Rectal smooth muscle tissue (tissue), 1 donor: ENCODE data around the gene KLHL17.

Source experiments
- H3K27ac ChIP-seq: one replicate; pipeline ENCODE4 v1.7.0; 2013; ENCODE audit warnings: low read depth, low read length, inconsistent platforms
- H3K27me3 ChIP-seq: one replicate; pipeline ENCODE4 v1.7.0; 2013; ENCODE audit warnings: low read length; ENCODE audit not compliant: control insufficient read depth, insufficient read depth
- H3K36me3 ChIP-seq: one replicate; pipeline ENCODE4 v1.7.0; 2013; ENCODE audit warnings: low read length; ENCODE audit not compliant: control insufficient read depth, insufficient read depth
- H3K4me1 ChIP-seq: one replicate; pipeline ENCODE4 v1.7.0; 2013; ENCODE audit warnings: low read length; ENCODE audit not compliant: control insufficient read depth, insufficient read depth
- H3K4me3 ChIP-seq: one replicate; pipeline ENCODE4 v1.7.0; 2013; ENCODE audit warnings: low read length
- H3K9ac ChIP-seq: one replicate; pipeline ENCODE4 v1.7.0; 2013; ENCODE audit warnings: low read length

The KLHL17 gene

GRCh38 chr1:917466-918091 is 42.8 kb upstream of the KLHL17 start:
- Histone ChIP-seq H3K9ac (no peak overlapping the region), H3K36me3 (no peaks in the 10 kb centered on the region), H3K27me3 (peaks cover 38% of the 10 kb centered on the region), H3K27ac (no peak overlapping the region), H3K4me3 (no peak overlapping the region), H3K4me1 (peaks cover 11% of the 10 kb centered on the region)

DNA sequence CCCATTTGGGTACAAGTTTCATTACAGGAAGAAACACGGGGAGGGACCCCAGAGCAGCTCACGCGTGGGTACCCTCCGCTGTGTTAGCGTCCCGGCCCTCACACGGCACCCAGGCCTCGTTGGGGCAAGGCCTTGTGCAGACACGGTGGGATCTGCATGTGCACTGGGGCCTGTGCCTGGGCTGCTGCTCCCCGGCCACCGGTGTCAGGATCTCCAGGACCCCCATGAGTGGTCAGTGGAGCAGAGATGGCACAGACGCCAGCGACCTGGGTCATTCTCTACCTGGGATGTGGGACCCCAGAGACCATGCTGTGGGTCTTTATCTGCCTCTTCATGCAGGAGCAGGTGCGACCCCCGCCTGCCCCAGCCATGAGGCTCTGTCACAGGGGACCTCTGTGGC is 42.0 kb upstream of the KLHL17 start:
- H3K4me1 ChIP-seq = peaks cover 11% of the 10 kb centered on the region
- peaks cover 45% of the 10 kb centered on the region for H3K27me3 ChIP-seq
- H3K36me3 ChIP-seq = no peaks in the 10 kb centered on the region
- H3K4me3 ChIP-seq = no peak overlapping the region
- no peak overlapping the region for H3K27ac ChIP-seq
- no peak overlapping the region for H3K9ac ChIP-seq

DNA sequence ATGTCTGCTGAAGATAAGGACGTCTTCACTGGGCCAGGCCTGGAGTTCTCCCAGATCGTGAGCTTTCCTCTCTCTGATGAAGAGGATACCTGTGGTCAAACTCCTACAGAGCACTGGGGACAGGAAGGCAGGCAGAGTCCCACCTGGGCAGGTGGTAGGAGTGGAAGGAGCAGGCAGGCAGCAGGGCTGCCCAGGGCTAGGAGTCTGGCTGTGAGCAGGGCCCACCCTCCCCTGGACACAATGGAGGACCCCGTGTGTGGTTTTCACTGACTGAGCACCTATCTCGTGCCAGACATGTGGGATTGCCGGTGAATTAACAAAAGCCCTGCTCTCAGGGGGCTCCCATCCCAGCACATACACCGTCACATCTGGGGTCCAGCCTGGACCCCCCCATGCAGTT is 41.5 kb upstream of the KLHL17 start:
- Histone ChIP-seq H3K9ac (no peak overlapping the region), H3K36me3 (no peaks in the 10 kb centered on the region), H3K27me3 (peaks cover 46% of the 10 kb centered on the region), H3K27ac (no peak overlapping the region), H3K4me3 (no peak overlapping the region), H3K4me1 (peaks cover 11% of the 10 kb centered on the region)

DNA sequence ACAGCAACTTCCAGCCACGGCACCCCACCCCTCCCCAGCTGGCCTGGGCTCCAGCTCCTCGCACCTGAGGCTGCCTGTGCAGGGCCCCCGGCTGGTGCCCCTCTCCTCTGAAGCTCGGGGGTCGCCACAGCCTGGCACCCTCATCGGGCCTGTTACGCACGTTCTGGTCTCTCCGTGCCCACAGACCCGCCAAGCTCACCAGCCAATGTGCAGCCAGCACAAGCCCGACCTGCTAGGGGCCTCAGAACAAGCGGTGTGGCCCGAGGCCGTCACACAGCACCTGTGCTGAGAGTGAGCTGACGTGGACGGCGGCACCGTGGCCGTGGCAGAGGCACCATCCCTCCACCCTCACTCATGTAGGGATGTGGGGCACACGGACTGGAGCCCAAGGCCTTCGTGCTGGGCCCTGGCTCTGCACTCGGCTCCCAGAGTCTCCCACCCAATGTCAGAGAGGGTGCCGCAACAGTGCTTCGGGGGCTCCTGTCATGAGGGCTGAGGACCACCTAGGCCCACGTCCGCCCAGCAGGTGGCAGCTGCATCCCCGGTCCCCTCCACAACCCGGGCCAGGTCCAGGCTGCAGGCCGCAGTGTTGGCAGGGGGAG is 41.0 kb upstream of the KLHL17 start:
- Histone ChIP-seq H3K4me3 (no peak overlapping the region), H3K27me3 (peaks cover 44% of the 10 kb centered on the region), H3K4me1 (peaks cover 11% of the 10 kb centered on the region), H3K9ac (no peak overlapping the region), H3K36me3 (no peaks in the 10 kb centered on the region), H3K27ac (no peak overlapping the region)

GRCh38 chr1:920010-920409 is 40.4 kb upstream of the KLHL17 start:
- Histone ChIP-seq H3K27me3 (peaks cover 42% of the 10 kb centered on the region), H3K4me3 (no peak overlapping the region), H3K36me3 (no peaks in the 10 kb centered on the region), H3K9ac (no peak overlapping the region), H3K27ac (no peak overlapping the region), H3K4me1 (peaks cover 11% of the 10 kb centered on the region)

- Histone ChIP-seq H3K27ac (no peak overlapping the region), H3K4me1 (peaks cover 11% of the 10 kb centered on the region), H3K27me3 (peaks cover 42% of the 10 kb centered on the region), H3K9ac (no peak overlapping the region), H3K36me3 (no peaks in the 10 kb centered on the region), H3K4me3 (peak overlapping the region; percentile 37)
Measured at GRCh38 chr1:920521-920920, 39.9 kb upstream of the KLHL17 start.

DNA sequence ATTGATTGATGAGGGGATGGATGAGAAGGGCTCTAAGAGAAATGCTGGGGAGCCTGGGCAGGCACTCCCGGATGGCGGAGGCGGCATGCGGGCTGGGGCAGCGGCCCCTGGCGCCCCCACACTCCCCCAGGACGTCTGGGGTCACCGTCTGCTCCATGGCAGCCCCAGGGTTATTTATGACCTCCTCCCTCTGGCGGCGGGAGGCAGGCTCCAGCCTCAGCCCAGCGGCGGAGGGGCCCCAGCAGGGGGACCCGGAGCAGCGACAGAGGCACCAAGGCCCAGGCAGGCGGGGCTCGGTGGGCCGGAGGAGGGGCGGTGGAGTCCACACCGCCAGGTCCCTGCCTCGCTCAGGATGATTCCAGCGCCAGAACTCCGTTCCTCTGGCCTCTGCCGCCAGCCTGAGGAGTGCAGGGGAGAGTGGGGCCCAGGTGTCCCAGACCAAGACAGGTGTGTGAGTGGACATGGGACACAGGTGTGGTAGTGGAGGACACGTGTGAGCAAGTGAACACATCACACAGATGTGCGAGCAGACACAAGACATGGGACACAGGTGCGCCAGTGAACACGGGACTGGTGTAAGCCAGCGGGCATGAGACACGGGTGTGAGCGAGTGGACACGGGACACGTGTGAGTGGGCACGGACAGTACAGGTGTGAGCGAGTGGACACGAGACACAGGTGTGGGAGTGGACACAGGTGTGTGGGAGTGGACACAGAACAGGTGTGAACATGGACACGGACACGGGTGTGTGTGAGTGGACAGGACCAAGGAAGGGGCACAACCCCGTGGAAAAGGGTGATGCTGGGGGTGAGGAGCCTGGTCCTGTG is 39.2 kb upstream of the KLHL17 start:
- peaks cover 49% of the 10 kb centered on the region for H3K27me3 ChIP-seq
- H3K4me3 ChIP-seq = peak overlapping the region; percentile 37
- H3K9ac ChIP-seq = no peak overlapping the region
- no peaks in the 10 kb centered on the region for H3K36me3 ChIP-seq
- no peak overlapping the region for H3K27ac ChIP-seq
- H3K4me1 ChIP-seq = peaks cover 11% of the 10 kb centered on the region

DNA sequence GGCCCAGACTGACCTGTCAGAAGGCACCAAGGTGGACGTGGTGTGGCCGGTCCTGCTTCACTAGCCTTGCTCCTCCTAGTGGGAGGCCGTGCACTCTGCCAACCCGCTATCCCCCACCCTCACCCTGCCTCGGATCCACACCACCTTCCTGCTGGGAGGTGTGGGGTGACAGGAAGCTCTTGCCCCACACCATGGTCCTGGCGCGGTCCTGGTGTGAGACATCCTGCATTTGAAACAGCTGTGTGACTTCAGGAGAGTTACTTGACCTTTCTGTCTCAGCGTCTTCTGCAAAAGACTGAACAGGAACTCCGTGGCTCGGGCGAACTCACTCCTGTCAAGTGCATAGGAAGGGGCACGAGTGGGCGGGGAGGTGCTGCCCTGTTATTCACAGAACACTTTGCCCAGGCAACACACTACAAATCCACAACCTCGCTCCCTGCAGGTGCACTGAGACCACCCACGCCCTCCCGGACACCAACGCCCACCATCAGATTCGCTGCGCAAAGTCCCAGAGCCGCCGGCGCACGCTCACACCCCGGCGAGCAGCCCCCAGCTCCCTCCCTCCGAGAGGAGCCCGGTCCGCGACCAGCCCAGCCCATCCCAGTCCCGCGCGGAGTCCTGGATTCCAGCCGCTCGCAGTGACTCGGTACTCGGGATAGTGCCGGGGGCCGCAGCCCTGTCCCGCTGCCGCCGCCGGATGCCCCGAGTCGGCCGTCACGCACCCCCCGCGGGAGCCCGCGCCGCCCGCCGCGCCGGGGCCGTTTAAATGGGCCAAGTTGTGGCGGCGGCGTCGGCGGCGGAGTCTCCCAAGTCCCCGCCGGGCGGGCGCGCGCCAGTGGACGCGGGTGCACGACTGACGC is 37.0 kb upstream of the KLHL17 start, which contains the start of gene SAMD11:
SAMD11 (plus strand) TSS at position 793 of the 860 bp plus-strand sequence. CDS start 509 bp downstream, outside the sequence.
- H3K27ac ChIP-seq = no peak within 1 kb of the TSS
- peaks cover 48% of the 10 kb centered on the region for H3K27me3 ChIP-seq
- no peak within 1 kb of the TSS for H3K9ac ChIP-seq

DNA sequence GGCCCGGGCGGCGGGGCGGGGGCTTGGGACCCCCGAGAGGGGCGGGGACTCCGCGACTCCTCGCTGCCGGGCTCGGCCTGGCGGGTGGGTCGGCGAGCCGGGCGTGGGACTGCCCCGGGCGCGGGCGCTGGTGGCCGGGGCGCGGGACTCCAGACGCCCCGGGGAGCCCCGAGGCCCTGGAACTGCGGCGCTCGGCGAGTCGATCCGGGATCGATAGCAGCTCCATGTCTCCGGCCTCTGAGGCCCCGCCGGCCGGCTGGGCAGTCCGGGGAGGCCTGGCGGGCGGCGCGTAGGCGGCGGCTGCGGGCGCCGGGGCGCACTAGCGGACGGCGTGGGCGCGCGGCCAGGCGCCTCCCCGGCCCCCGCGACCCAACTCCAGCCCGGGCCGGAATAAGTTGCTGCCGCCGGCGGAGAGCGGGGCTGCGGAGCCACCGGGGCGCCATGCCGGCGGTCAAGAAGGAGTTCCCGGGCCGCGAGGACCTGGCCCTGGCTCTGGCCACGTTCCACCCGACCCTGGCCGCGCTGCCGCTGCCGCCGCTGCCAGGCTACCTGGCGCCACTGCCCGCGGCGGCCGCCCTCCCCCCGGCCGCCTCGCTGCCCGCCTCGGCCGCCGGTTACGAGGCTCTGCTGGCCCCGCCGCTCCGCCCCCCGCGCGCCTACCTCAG is 36.3 kb upstream of the KLHL17 start:
- Histone ChIP-seq H3K9ac (no peak overlapping the region), H3K36me3 (no peaks in the 10 kb centered on the region), H3K4me3 (peak overlapping the region; percentile 50), H3K4me1 (peaks cover 11% of the 10 kb centered on the region), H3K27ac (no peak overlapping the region), H3K27me3 (peaks cover 44% of the 10 kb centered on the region)

More for the DNA sequence above, 37.0 kb upstream of the KLHL17 start, which contains the start of gene SAMD11:
- H3K4me3 ChIP-seq = peak within 1 kb of the TSS; percentile 68
- H3K4me1 ChIP-seq = peaks cover 11% of the 10 kb centered on the region
- H3K36me3 ChIP-seq = no peaks in the 10 kb centered on the region

DNA sequence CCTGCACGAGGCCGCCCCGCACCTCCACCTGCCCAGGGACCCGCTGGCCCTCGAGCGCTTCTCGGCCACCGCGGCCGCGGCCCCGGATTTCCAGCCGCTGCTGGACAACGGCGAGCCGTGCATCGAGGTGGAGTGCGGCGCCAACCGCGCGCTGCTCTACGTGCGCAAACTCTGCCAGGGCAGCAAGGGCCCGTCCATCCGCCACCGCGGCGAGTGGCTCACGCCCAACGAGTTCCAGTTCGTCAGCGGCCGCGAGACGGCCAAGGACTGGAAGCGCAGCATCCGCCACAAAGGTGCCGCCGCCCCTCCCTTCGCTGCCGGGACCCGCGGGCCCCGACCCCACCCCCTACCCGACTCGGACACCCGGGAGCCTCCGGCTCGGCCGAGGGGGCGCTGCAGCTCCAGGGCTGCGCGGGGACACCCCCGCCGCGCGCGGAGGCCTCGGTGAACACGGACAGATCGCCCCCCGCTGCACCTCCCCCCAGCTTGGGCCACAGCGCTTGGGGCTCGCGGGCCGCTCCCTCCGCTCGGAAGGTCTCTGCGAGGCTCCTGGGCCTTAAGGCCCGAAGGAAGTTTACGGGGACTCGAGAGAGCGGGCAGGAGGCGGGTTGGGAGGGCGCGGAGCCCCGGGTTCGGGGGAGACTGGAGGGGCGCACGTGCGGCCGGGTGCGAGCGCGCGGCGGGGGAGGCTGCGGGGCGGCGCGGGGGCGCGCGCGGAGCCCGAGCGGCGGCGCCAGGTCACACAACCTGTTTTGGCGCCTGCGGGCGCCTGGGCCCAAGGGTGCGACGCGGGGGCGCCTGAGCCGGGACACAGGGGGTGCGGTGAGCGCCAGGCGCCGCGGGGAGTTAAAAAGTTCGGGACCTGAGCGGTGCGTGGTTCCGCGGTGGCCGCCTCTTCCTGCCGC is 35.5 kb upstream of the KLHL17 start:
- H3K4me3 ChIP-seq = peak overlapping the region; percentile 50
- no peaks in the 10 kb centered on the region for H3K36me3 ChIP-seq
- H3K27ac ChIP-seq = no peak overlapping the region
- peaks cover 11% of the 10 kb centered on the region for H3K4me1 ChIP-seq
- H3K27me3 ChIP-seq = peaks cover 41% of the 10 kb centered on the region
- H3K9ac ChIP-seq = no peak overlapping the region
